GM19240 (cell line): ENCODE results near the gene PDE4D.

Experiments
- DNase-seq: peaks from one replicate; pipeline ENCODE4 v3.0.0; 2011; ENCODE audit warnings: low spot score; ENCODE audit not compliant: insufficient read length

Gene PDE4D

DNA sequence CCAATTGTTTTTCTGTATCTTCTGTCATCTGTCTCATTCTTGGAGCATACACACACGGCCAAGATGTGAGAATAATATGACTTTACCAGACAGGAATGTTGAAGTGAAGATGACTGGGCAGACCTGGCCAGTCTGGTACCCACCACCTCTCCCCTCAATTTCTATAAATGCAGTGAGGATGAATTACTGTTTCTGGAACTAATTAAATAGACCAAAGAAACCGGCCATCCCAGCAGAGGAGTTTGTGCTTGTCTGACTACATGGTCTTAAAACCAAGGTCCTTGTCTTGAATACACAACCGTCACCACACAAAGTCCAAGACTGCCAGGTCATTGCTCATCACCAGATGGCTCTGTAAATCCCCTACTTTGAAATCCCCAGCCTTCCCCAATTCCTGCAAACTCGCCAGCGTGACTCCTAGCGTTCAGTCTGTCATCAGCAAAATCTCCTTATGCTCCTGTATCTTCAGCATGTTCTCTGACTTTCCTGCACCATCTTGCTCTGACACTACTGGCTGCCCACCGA lies 147.2 kb downstream of the PDE4D start:
- no peak for DNase-seq

- DNase-seq = no peak
These were observed 148.1 kb downstream of the PDE4D start for GRCh38 chr5:59745415-59745863.

DNA sequence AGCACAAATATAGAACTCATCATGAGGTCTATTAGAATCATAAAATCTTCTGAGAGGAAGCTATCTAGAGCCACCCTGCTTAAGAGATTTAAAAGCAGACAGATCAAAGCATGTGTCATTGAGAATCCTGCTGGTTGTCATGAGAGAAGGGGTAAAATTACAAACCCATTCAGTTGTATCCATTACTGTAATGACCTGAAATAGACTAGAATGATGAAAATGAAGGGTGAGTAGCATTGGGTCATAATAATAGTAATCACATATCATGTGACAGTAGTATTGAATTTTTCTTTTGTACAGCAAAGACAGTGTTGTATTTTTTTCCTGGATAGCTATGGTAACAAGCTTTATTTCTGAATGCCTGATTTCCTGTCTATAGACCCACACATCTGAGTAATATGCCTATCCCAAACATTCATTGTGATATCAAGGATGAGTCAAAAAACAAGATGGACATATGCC lies 149.0 kb downstream of the PDE4D start:
- no peak for DNase-seq

- no peak for DNase-seq
These were observed 151.9 kb downstream of the PDE4D start for GRCh38 chr5:59741599-59741998.

DNA sequence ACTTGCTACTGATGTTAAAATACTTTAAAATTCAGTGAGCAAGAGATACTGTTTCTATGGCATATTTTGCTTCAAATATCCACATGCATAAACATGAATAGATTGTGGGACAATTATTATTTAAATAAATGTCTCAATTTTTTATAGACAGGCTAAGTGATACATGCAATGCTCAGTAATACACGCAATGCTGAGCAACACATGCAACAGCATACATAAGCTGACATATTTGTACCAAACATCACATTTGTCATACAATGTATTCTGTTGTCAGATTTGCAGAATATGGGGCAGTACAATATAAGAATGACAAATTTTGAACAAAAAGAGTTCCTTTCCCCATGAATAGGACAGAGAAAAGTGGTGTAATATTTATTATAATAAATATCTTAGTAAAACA lies 155.5 kb downstream of the PDE4D start:
- DNase-seq = no peak

DNA sequence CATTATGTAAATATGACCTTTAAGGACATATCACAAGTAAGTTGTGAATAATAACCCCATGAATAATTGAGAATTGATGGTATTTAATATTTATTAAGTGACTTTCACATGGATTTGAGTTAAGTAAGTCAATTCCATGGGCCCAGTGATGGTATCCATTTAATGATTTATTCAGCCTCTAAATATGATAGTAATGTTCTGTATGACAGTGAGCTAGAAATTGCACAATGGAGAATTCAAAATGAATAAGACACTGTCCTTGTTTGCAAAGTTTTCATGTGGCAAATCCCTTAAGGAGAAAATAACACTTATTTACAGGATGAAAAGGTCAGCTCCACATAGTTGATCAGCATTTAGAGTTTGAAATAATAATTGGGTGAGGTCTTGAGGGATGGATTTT lies 160.7 kb downstream of the PDE4D start:
- no peak for DNase-seq

DNA sequence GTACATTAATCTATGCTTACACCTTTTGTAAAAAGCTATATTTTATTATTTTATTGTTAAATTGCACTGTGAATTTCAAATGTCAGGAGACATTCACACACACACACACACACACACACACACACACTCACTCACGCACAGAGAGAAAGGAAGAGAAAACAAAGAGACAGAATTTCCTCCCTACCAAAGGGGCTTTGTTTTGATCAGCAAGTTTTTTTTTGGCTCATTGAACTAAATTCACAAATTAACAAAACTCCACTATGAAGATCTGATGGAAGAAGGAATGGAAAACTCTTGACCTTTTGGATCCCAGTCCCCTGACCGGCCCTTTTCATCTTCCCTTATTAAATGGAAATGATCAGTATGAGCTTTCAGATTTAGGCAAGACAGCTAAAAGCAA lies 161.2 kb downstream of the PDE4D start:
- no peak for DNase-seq

DNA sequence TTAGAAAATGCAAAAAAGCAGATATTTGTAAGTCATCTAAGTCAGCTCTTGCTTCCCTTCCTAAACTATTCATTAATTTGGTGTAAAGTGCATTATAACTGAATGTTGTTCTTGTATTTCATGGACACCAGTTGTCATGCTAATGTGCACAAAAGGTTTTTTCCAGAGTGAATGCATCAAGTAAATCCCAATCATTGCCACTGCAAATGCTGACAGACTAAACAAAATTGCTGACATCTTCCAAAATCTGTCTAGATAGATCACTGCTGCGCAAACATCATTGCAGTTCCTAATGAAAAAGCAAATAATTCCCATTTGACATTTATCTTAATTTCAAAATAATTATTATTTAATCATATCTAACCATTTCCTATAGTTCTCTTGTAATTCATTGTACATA lies 161.7 kb downstream of the PDE4D start:
- DNase-seq = no peak

DNA sequence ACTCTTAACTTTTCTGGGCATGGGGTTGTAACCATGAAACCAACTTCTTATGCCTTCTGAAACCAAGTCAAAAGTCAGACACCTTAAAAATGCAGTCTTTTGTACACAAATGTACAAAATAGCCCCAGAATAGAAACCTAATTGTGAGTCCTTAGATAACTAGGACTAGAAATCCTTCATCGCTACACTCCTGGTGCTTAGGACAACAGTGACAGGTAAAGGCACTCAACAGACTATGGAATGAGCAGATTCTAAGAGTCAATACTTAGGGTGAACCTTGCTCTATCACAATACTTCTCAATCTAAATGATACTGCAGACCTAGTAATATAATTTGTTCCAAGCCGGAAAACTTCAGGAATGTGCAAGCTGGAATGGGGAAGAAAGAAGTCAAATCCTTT lies 163.7 kb downstream of the PDE4D start:
- DNase-seq = no peak

- DNase-seq = no peak
These were observed 164.2 kb downstream of the PDE4D start for GRCh38 chr5:59729357-59729756.

- DNase-seq = no peak
These were observed 165.2 kb downstream of the PDE4D start for GRCh38 chr5:59728356-59728755.

GRCh38 chr5:59727186-59727585 lies 166.3 kb downstream of the PDE4D start:
- DNase-seq = no peak

DNA sequence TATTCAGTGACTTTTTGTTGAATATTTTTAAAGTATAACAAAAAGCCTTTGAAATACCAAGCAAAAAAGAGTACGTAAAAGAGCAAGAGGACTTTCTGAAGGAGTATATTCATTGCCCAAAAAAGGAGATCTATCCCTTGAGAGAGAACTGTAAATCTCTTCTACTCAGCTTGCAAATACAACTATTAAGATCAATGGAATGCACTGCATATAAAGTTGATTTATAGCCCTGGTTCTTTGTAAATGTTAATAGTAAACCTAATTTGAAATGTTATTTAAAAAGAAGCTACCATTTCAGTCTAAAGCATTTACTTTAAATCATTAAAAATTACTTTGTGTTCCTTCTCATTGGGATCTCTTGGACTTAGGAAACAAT lies 168.1 kb downstream of the PDE4D start:
- no peak for DNase-seq

DNA sequence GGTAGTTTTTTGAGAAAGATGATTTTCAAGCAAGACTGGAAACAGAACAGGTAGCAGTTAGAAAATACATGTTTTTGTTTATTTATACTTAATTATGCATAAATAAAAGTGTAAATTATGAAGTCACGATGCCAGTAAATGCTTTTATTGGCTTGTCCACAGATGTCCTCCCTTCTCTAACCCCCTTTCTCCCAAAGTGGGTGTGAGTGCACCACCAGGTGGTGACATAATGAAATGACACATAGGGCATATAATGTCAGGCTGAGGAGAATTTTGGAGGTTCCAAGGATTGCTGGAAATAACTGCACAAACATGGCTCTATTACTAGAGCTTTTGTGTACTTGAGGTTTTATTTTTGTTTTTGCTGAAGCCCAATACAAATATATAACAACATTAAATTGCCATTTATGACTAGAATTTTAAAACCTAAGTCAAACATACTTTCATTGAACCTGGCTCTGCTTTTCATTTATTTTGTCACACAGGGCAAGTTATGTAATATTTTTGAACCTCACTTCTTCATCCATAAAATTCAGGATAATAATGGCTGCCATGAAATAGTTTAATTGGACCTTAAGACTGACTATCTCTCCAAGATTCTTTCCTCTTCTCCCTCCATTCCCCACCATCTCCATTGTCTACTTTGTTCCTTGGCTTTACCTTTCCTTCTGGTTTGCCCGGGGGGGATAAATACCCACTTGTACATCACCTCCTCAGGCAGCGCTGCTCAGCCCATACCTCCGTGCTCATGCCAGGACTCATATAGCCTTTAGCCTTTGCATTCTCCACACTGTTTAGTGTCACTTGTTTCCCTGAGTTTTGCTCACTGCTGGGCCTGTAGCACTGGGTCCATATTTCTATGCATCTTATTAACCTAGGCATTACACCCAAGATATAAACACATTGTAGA lies 168.8 kb downstream of the PDE4D start:
- DNase-seq = peak; percentile 33

DNA sequence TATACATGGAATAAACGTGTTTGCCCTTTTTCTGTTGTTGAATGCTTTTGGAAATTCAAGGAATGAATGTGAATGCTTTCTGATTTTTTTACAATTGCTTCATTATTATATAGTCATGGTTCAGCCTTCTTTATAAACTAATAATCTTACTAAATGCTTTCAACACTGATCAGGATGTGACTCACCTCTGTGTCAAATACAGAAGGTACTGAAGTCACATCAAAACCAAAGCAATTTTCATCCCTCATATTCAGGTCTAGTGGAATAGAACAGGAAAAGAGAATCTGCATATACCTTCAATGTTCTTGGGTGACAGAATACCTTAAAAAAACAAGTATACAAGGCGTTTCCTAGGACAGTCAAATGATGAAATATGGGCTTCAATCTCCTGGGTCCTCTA lies 170.7 kb downstream of the PDE4D start:
- DNase-seq = no peak

- DNase-seq = no peak
These were observed 171.8 kb downstream of the PDE4D start for GRCh38 chr5:59721741-59722140.

GRCh38 chr5:59720063-59720462 lies 173.5 kb downstream of the PDE4D start:
- no peak for DNase-seq

DNA sequence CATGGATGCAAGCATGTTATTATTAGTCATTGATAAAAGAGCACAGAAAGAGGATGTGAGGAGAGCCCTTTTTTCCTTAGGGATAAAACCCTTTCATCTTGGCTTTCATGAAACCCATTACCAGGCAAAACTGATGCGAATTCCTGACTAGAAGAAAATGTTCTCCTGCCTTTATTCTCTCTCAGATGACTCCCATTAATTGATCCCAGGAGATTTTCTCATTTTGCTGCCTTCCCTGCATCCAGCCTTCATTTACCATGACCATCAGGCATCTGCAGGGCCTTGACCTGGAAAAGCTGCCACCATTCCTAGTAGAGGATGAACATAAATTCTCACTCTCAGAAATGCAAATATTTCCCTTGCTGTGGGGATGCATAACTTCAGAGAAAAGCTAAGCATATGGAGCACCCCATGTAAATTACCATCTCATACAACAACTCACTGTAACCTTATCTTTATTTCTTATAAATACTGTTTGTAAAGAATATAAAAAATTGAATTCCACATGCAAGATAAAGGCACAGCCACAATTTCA lies 176.5 kb downstream of the PDE4D start:
- no peak for DNase-seq

GRCh38 chr5:59716029-59716428 lies 177.5 kb downstream of the PDE4D start:
- DNase-seq = no peak

DNA sequence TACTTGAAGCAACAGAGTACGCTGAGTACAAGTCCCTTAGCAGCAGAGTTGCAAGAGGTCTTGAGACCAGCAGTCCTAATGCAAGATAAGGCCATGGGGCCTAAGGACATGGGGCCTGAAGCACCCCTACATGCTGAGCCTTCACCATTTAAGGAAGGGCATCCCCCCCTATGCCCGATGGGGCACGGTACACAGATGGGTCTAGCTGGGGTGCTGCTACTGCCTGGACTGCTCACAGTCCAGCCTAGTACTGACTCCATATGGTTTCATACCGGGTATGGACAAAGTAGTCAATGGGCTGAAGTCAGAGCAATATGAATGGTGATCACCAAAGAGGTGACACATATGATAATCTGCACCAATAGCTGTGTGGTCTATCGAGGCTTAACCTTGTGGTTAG lies 178.3 kb downstream of the PDE4D start:
- no peak for DNase-seq

- DNase-seq = no peak
These were observed 180.1 kb downstream of the PDE4D start for GRCh38 chr5:59713498-59713844.

DNA sequence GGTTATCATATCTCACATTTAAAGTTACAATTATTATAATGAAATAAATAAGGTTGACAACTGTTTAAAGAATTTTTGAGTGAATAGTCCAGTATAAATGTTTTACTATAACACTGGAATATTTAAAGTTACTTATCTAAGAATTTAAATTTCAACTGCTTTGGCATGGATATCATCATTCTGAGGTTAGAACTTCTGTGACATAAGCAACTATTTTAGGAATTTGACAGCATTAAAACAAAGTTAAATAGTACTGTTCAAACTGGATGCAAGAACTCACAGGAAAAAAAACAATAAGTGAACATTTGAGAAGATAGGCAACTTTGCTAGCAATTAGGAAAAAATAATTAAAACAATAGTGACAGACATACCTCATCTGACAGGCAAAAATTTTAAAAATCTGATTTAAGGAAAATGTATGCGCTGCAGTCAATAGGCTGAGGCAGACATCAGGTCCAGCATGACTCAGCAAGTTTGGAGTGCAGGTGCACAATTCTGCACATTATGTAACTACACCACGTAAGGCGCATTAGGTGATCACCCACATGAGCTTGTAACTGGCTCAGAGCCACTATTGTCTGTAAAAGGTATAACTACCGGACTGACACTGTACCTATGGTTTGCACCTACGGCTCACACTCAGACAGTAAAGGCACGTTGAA lies 180.6 kb downstream of the PDE4D start:
- no peak for DNase-seq
